IMR-90 (cell line): ENCODE data around the gene CCDC148. TPM values are rescaled to one million over a fixed set of nuclear protein-coding genes. Genes with fewer than 3 reads are reported as not detected.

Experiments
- ATAC-seq: fragments of 200-7000 bp; cut with Tn5 transposase; 2 replicates; pipeline ENCODE4 v1.9.1; 2020; ENCODE audit warnings: low read depth, mild to moderate bottlenecking, moderate library complexity
- BruUV-seq: library from RNA; stranded (reverse); fragments of 400-500 nt; replicated peaks from 2 replicates; lab custom pipeline; 2021; lab: Mats Ljungman, UMichigan
- CTCF ChIA-PET: fragments of 300-600 bp; formaldehyde crosslinking; extraction: SDS; loops from one replicate; lab custom pipeline; 2021; ENCODE audit warnings: antibody characterized with exemption; lab: Yijun Ruan, JAX
- POLR2A ChIA-PET: fragments of 300-600 bp; sonication (Branson Sonifier 250); formaldehyde crosslinking; loops from one replicate; lab custom pipeline; 2022; ENCODE audit warnings: antibody characterized with exemption; ENCODE audit not compliant: unreplicated experiment; lab: Charles Lee
- DNase-seq: peaks from one replicate; pipeline ENCODE4 v3.0.0; 2013
- H2AFZ ChIP-seq: replicated peaks from 2 replicates; pipeline ENCODE3; 2013; ENCODE audit warnings: low read length, mild to moderate bottlenecking; ENCODE audit not compliant: poor library complexity
- H2AK5ac ChIP-seq: 2 replicates; pipeline ENCODE4 v1.6.1; 2013; ENCODE audit warnings: low read depth, low read length, inconsistent platforms
- H2AK9ac ChIP-seq: replicated peaks from 2 replicates; pipeline ENCODE3; 2013; ENCODE audit warnings: mild to moderate bottlenecking, low read depth, low read length, moderate library complexity; ENCODE audit not compliant: poor library complexity
- H2BK120ac ChIP-seq: 2 replicates; pipeline ENCODE4 v1.6.1; 2013; ENCODE audit warnings: low read depth, low read length, inconsistent platforms
- H2BK15ac ChIP-seq: 3 replicates; pipeline ENCODE4 v1.6.1; 2013; ENCODE audit warnings: low read depth, low read length, inconsistent platforms
- H2BK20ac ChIP-seq: 2 replicates; pipeline ENCODE4 v1.6.1; 2013; ENCODE audit warnings: low read depth, mild to moderate bottlenecking, inconsistent platforms, low read length, moderate library complexity
- H2BK5ac ChIP-seq: 2 replicates; pipeline ENCODE4 v1.6.1; 2013; ENCODE audit warnings: mild to moderate bottlenecking, low read depth, low read length, inconsistent platforms; ENCODE audit not compliant: poor library complexity, severe bottlenecking
- H3K14ac ChIP-seq: replicated peaks from 2 replicates; pipeline ENCODE4 v1.6.1; 2013; ENCODE audit warnings: low read depth, low read length, inconsistent platforms
- H3K18ac ChIP-seq: 2 replicates; pipeline ENCODE4 v1.6.1; 2013; ENCODE audit warnings: low read depth, low read length, control low read depth
- H3K23ac ChIP-seq: 2 replicates; pipeline ENCODE4 v1.6.1; 2013; ENCODE audit warnings: low read depth, low read length, inconsistent platforms
- H3K27ac ChIP-seq: 2 replicates; pipeline ENCODE4 v1.5.1; 2013; ENCODE audit warnings: mild to moderate bottlenecking, control low read depth, low read length; ENCODE audit not compliant: insufficient read depth
- H3K27me3 ChIP-seq: 2 replicates; pipeline ENCODE4 v1.6.1; 2013; ENCODE audit warnings: low read length; ENCODE audit not compliant: control insufficient read depth, insufficient read depth
- H3K36me3 ChIP-seq: 2 replicates; pipeline ENCODE4 v1.6.1; 2013; ENCODE audit warnings: low read length, mixed read lengths; ENCODE audit not compliant: control insufficient read depth, insufficient read depth
- H3K4ac ChIP-seq: 2 replicates; pipeline ENCODE4 v1.6.1; 2013; ENCODE audit warnings: low read depth, low read length, inconsistent platforms
- H3K4me1 ChIP-seq: 2 replicates; pipeline ENCODE4 v1.6.1; 2013; ENCODE audit warnings: low read length, mixed read lengths; ENCODE audit not compliant: control insufficient read depth, insufficient read depth
- H3K4me2 ChIP-seq: 2 replicates; pipeline ENCODE4 v1.6.1; 2013; ENCODE audit warnings: low read depth, mild to moderate bottlenecking, control low read depth, low read length, moderate library complexity
- H3K4me3 ChIP-seq: 2 replicates; pipeline ENCODE4 v1.5.1; 2013; ENCODE audit warnings: low read depth, mild to moderate bottlenecking, control low read depth, low read length, moderate library complexity; ENCODE audit not compliant: insufficient read depth
- H3K56ac ChIP-seq: 2 replicates; pipeline ENCODE4 v1.6.1; 2013; ENCODE audit warnings: low read length, inconsistent platforms; ENCODE audit not compliant: insufficient read depth; ENCODE audit errors: extremely low read depth
- H3K79me1 ChIP-seq, 2 experiments: 2 replicates each; pipeline ENCODE4 v1.6.1; 2013; ENCODE audit warnings: low read length in 2 of 2, inconsistent platforms in 1 of 2, low read depth in 1 of 2
- H3K9ac ChIP-seq: 2 replicates; pipeline ENCODE4 v1.6.1; 2013; ENCODE audit warnings: low read depth, low read length, control low read depth
- H3K9me1 ChIP-seq: 2 replicates; pipeline ENCODE4 v1.6.1; 2013; ENCODE audit warnings: low read length, inconsistent platforms; ENCODE audit not compliant: insufficient read depth
- H3K9me3 ChIP-seq: 2 replicates; pipeline ENCODE4 v1.6.1; 2013; ENCODE audit warnings: low read length; ENCODE audit not compliant: control insufficient read depth, insufficient read depth
- H4K20me1 ChIP-seq: 2 replicates; pipeline ENCODE4 v1.6.1; 2013; ENCODE audit warnings: low read length, inconsistent platforms; ENCODE audit not compliant: insufficient read depth
- H4K5ac ChIP-seq: 2 replicates; pipeline ENCODE4 v1.6.1; 2013; ENCODE audit warnings: mild to moderate bottlenecking, low read depth, low read length, control low read depth
- H4K8ac ChIP-seq, 2 experiments: 2 replicates each; pipeline ENCODE4 v1.6.1; 2013; ENCODE audit warnings: low read depth in 2 of 2, low read length in 2 of 2, control low read depth in 1 of 2, inconsistent platforms in 1 of 2
- H4K91ac ChIP-seq: 2 replicates; pipeline ENCODE4 v1.6.1; 2013; ENCODE audit warnings: low read depth, low read length, inconsistent platforms; ENCODE audit not compliant: insufficient read depth
- CHD1 ChIP-seq: IDR thresholded peaks from 2 replicates; pipeline ENCODE4 v1.6.1; 2012; ENCODE audit warnings: low read depth, low read length, improper control_type of control experiment
- WGBS, 2 experiments: methylation state at CpG; one replicate each; pipeline versions ENCODE4 v1.1.5 to v1.1.7; 2013; ENCODE audit warnings: missing lambda C conversion rate in 2 of 2; ENCODE audit not compliant: insufficient read length in 1 of 2; ENCODE audit errors: extremely low coverage in 2 of 2; 5-methylcytosine and 5-hydroxymethylcytosine counted together
- dilution Hi-C: fragments of 300-500 bp; cut with HindIII; formaldehyde crosslinking; loops from one replicate; pipeline ENCODE4 v1.14.3; 2018; ENCODE audit warnings: low sequenced_read_pairs; ENCODE audit not compliant: unreplicated experiment
- in situ Hi-C: fragments of 300-500 bp; cut with MboI; formaldehyde crosslinking; loops from 3 replicates; pipeline ENCODE4 v1.14.3; 2019; ENCODE audit warnings: low sequenced_read_pairs, inconsistent platforms, mixed read lengths
- intact Hi-C: fragments of 100-400 bp; cut with micrococcal nuclease; formaldehyde crosslinking; loops from 2 replicates; pipeline ENCODE4 v1.10.0; 2022
- polyA plus RNA-seq, 3 experiments: library from polyadenylated mRNA; depleted of rRNA; stranded (reverse); fragments of >200 nt; gene quantifications; 2 replicates each; pipeline ENCODE4 v1.2.3, GENCODE V29; 2012; ENCODE audit warnings: low replicate concordance in 1 of 3
- total RNA-seq: library from RNA; depleted of rRNA; stranded (reverse); fragments of >200 nt; gene quantifications from 2 replicates; pipeline ENCODE4 v1.2.3, GENCODE V29; 2012

Gene CCDC148
- total and polyA plus RNA-seq, 2 of the 4 experiments (the other 2 are of a cell fraction): 0.18 to 0.31 TPM

- Histone ChIP-seq H3K27ac (no peak overlapping the region), H3K4me1 (no peaks in the 10 kb centered on the region), H3K9me3 (no peaks in the 10 kb centered on the region), H4K5ac (no peak overlapping the region), H3K9ac (no peak overlapping the region), H3K56ac (no peak overlapping the region), H2AK9ac (no peak overlapping the region), H3K4me3 (no peak overlapping the region), H3K27me3 (no peaks in the 10 kb centered on the region), H3K79me1 (peaks cover 12 to 43% of the 10 kb centered on the region in 2 experiments), H2BK5ac (no peak overlapping the region), H2BK15ac (no peak overlapping the region), H3K4ac (no peak overlapping the region), H3K4me2 (no peak overlapping the region), H3K18ac (no peak overlapping the region), H4K20me1 (peaks cover 8% of the 10 kb centered on the region; the same call in 1 of the 2 replicates), H4K91ac (no peak overlapping the region), H3K9me1 (peaks cover 5% of the 10 kb centered on the region; the same call in 1 of the 2 replicates), H3K36me3 (no peaks in the 10 kb centered on the region), H4K8ac (no peak overlapping the region), H2BK120ac (no peak overlapping the region), H2BK20ac (no peak overlapping the region), H2AK5ac (no peak overlapping the region), H3K23ac (no peak overlapping the region), H3K14ac (no peak overlapping the region), H2AFZ (no peak overlapping the region)
- DNase-seq (no peak), ATAC-seq (no peak)
- in situ Hi-C loops (no loop called here), dilution Hi-C loops (no loop called here), intact Hi-C loops (no loop called here)
- CTCF ChIA-PET: interaction anchor here (0.6 kb wide), 2 partner anchors 202 to 445 kb away, joined by 3 read pairs; no protein-coding TSS in a partner anchor
- WGBS, 2 experiments: 100% methylated on average over 1 to 2 of the region's 4 CpGs
- TF ChIP-seq CHD1: no peak
- BruUV-seq: no TSS peak
- POLR2A ChIA-PET: no interaction called here
Measured at GRCh38 chr2:158467248-158467647, 10.7 kb upstream of the CCDC148 start.
